PFSK-1 (cell line): Measurements from ENCODE around the gene PER1.

ENCODE experiments used
- POLR2AphosphoS5 ChIP-seq: IDR thresholded peaks from 2 replicates; pipeline ENCODE4 v1.6.1; 2012; ENCODE audit warnings: low read depth, mild to moderate bottlenecking, control low read depth, low read length, moderate library complexity
- TF ChIP-seq, protein P1 (sequence below), 2 experiments: IDR thresholded peaks; 2 replicates each; pipeline versions ENCODE4 v1.6.1 to v1.8.0; 2011 to 2012; ENCODE audit warnings: low read depth in 2 of 2, low read length in 2 of 2, control low read depth in 1 of 2, inconsistent platforms in 1 of 2, mild to moderate bottlenecking in 1 of 2, moderate library complexity in 1 of 2; ENCODE audit not compliant: insufficient read depth in 1 of 2

DNA sequence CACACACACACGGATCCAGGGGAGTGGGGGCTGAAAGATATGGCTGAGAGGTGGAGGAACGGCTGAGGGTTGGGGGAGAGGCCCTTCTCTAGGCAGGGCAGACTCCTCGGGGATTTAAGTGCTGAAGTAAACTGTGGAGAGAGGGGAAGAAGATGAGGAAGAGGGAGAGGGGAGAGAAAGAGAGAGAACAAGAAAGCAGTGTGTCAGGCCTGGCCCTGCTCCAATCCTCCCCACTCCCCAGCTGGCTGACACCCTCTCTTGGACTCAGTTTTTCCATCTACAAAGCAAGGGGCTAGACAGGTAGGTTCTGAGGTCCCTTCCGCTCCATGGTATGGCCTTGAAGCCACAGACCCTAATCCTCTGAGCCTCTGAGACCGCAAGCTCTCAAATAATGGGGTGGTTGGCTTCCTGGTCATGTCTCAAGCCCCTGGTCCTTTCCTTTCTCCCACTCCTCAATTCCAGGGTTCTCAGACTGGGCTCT, 8.6 kb upstream of the PER1 start:
- no peak for TF ChIP-seq POLR2AphosphoS5
- TF ChIP-seq, protein P1, sequence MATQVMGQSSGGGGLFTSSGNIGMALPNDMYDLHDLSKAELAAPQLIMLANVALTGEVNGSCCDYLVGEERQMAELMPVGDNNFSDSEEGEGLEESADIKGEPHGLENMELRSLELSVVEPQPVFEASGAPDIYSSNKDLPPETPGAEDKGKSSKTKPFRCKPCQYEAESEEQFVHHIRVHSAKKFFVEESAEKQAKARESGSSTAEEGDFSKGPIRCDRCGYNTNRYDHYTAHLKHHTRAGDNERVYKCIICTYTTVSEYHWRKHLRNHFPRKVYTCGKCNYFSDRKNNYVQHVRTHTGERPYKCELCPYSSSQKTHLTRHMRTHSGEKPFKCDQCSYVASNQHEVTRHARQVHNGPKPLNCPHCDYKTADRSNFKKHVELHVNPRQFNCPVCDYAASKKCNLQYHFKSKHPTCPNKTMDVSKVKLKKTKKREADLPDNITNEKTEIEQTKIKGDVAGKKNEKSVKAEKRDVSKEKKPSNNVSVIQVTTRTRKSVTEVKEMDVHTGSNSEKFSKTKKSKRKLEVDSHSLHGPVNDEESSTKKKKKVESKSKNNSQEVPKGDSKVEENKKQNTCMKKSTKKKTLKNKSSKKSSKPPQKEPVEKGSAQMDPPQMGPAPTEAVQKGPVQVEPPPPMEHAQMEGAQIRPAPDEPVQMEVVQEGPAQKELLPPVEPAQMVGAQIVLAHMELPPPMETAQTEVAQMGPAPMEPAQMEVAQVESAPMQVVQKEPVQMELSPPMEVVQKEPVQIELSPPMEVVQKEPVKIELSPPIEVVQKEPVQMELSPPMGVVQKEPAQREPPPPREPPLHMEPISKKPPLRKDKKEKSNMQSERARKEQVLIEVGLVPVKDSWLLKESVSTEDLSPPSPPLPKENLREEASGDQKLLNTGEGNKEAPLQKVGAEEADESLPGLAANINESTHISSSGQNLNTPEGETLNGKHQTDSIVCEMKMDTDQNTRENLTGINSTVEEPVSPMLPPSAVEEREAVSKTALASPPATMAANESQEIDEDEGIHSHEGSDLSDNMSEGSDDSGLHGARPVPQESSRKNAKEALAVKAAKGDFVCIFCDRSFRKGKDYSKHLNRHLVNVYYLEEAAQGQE (IDR thresholded peaks at IDR 0.05; ENCODE audit: insufficient read depth in 1 of 2, low read depth in 2 of 2, low read length in 2 of 2) = no peak
